GM18868 (cell line): ENCODE results near the gene MKX.
"Not testable (repeated sequence)": the region's sequence is repeated elsewhere in the genome, so short reads cannot be mapped to it uniquely, and the experiment has no call there.

Source experiments
- ATAC-seq: cut with Tn5 transposase; IDR thresholded peaks from one replicate; pipeline ENCODE4 v1.9.1; 2021; ENCODE audit warnings: mild to moderate bottlenecking, moderate library complexity; ENCODE audit not compliant: unreplicated experiment

Gene MKX

GRCh38 chr10:27695088-27695487, 50.5 kb downstream of the MKX start:
- no peak for ATAC-seq

GRCh38 chr10:27692663-27693062, 53.0 kb downstream of the MKX start:
- ATAC-seq = no peak

GRCh38 chr10:27688991-27689390, 56.6 kb downstream of the MKX start:
- ATAC-seq = no peak

GRCh38 chr10:27688276-27688675, 57.3 kb downstream of the MKX start:
- ATAC-seq = no peak

GRCh38 chr10:27687743-27688142, 57.9 kb downstream of the MKX start:
- no peak for ATAC-seq

GRCh38 chr10:27687326-27687725, 58.3 kb downstream of the MKX start:
- no peak for ATAC-seq

- no peak for ATAC-seq
These were observed 59.9 kb downstream of the MKX start for GRCh38 chr10:27685681-27686080.

GRCh38 chr10:27683226-27683625, 62.4 kb downstream of the MKX start:
- no peak for ATAC-seq

GRCh38 chr10:27681795-27682194, 63.8 kb downstream of the MKX start:
- not testable (repeated sequence) for ATAC-seq

GRCh38 chr10:27680691-27681605, 64.7 kb downstream of the MKX start:
- ATAC-seq = no peak

GRCh38 chr10:27680006-27680557, 65.5 kb downstream of the MKX start:
- no peak for ATAC-seq

- ATAC-seq = no peak
These were observed 66.2 kb downstream of the MKX start for GRCh38 chr10:27679369-27679912.

GRCh38 chr10:27678166-27678565, 67.5 kb downstream of the MKX start:
- ATAC-seq = no peak

- ATAC-seq = no peak
These were observed 72.6 kb downstream of the MKX start for GRCh38 chr10:27673065-27673464.

GRCh38 chr10:27671821-27672220, 73.8 kb downstream of the MKX start:
- no peak for ATAC-seq

- no peak for ATAC-seq
These were observed 81.2 kb downstream of the MKX start for GRCh38 chr10:27664461-27664860.

GRCh38 chr10:27663621-27664020, 82.0 kb downstream of the MKX start:
- no peak for ATAC-seq

GRCh38 chr10:27661514-27662286, 83.9 kb downstream of the MKX start:
- ATAC-seq = no peak

- ATAC-seq = no peak
These were observed 84.9 kb downstream of the MKX start for GRCh38 chr10:27660711-27661110.

GRCh38 chr10:27660268-27660667, 85.4 kb downstream of the MKX start:
- ATAC-seq = no peak

GRCh38 chr10:27659786-27660185, 85.8 kb downstream of the MKX start:
- ATAC-seq = no peak
